ENCODE measurements around the gene UGT1A7.

UGT1A7 gene

DNA sequence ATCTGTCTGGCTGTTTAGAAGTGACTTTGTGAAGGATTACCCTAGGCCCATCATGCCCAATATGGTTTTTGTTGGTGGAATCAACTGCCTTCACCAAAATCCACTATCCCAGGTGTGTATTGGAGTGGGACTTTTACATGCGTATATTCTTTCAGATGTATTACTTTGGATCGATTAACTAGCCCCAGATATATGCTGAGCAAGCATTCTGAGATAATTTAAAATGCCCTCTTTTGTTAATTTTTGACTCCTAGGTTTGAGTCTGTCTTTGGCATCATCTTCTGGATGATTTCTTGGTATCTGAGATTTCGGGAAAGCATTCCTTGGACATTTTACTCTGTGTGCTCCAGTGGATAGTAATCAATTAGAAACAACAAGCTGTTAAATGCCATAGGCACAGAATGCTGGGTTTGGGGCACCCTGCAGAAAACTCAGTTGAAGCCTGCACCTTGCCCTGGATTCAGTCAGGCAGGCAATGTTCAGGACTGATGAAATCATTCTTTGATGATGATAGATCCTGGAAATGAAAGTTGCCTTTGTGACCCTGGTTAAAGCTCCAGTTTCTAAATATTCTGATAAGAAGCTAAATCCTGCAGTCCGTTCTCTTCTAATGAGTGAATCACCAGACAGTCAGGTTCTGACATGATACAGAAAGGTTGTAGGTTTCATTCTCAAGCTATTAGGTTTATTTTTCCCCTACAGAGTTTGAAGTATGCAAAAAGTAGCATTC lies 79.5 kb downstream of the UGT1A7 start:
- H3K27ac ChIP-seq (ENCODE audit: low read length): no peak overlapping the region
- H3K9me3 ChIP-seq (ENCODE audit: control insufficient read depth, insufficient read depth, low read length): no peaks in the 10 kb centered on the region
- no peaks in the 10 kb centered on the region for H3K36me3 ChIP-seq (ENCODE audit: control insufficient read depth, insufficient read depth, low read length)
- no peaks in the 10 kb centered on the region for H3K27me3 ChIP-seq (ENCODE audit: control insufficient read depth, insufficient read depth, low read length)
- no peak overlapping the region for H3K4me3 ChIP-seq (ENCODE audit: low read length)
- H3K4me1 ChIP-seq (ENCODE audit: control insufficient read depth, insufficient read depth, low read length): no peaks in the 10 kb centered on the region
- no CpG with 5 or more reads among the region's 4 CpGs for WGBS (ENCODE audit: insufficient coverage, insufficient read length)
- no peak for DNase-seq (ENCODE audit: low read depth, low spot score)

DNA sequence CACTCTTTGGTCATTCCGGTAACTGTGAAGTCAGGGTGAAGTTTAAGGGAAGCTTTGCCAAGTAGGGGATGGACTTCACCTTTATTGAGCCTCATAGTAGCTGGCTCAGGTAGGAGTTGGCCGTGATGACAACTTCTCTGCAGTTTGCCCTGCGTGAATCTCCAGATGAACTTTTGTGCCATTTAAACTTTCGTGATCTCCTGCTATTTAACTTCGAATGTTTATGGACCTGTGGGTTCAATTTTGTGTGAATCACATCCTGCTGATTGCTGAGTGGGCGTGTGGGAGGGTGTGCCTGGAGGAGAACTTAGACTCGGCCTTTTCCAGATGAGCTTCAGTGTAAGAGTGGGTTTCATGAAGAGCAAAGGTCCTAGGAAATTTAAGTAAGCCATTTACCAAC lies 82.6 kb downstream of the UGT1A7 start:
- Histone ChIP-seq H3K4me1 (ENCODE audit: control insufficient read depth, insufficient read depth, low read length) (no peaks in the 10 kb centered on the region), H3K27me3 (ENCODE audit: control insufficient read depth, insufficient read depth, low read length) (no peaks in the 10 kb centered on the region), H3K27ac (ENCODE audit: low read length) (no peak overlapping the region), H3K9me3 (ENCODE audit: control insufficient read depth, insufficient read depth, low read length) (no peaks in the 10 kb centered on the region), H3K4me3 (ENCODE audit: low read length) (no peak overlapping the region), H3K36me3 (ENCODE audit: control insufficient read depth, insufficient read depth, low read length) (no peaks in the 10 kb centered on the region)
- no CpG with 5 or more reads among the region's 7 CpGs for WGBS (ENCODE audit: insufficient coverage, insufficient read length)
- DNase-seq (ENCODE audit: low read depth, low spot score): no peak

DNA sequence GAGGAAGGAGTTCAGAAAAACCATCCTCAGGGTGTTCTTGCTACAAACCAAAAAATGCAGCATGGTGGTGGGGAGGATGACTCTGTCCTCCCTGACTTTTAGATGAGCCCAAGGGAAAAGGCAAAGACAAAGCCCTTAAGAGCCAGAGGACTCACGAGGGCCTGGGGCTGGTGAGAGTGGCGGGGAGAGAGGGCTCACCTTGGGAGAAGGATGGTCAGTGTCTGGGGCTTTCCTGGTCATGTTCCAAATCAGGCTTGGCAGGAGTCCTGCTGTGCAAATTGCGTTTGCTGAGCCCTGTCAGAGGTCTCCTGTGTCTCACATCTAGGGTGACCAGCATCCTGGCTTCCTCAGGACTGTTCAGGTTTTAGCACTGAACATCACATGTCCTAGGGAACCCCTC lies 83.1 kb downstream of the UGT1A7 start:
- no peak overlapping the region for H3K27ac ChIP-seq (ENCODE audit: low read length)
- H3K9me3 ChIP-seq (ENCODE audit: control insufficient read depth, insufficient read depth, low read length): no peaks in the 10 kb centered on the region
- no peaks in the 10 kb centered on the region for H3K27me3 ChIP-seq (ENCODE audit: control insufficient read depth, insufficient read depth, low read length)
- DNase-seq (ENCODE audit: low read depth, low spot score): no peak
- H3K36me3 ChIP-seq (ENCODE audit: control insufficient read depth, insufficient read depth, low read length): no peaks in the 10 kb centered on the region
- H3K4me3 ChIP-seq (ENCODE audit: low read length): no peak overlapping the region
- H3K4me1 ChIP-seq (ENCODE audit: control insufficient read depth, insufficient read depth, low read length): no peaks in the 10 kb centered on the region
- no CpG with 5 or more reads among the region's 3 CpGs for WGBS (ENCODE audit: insufficient coverage, insufficient read length)

DNA sequence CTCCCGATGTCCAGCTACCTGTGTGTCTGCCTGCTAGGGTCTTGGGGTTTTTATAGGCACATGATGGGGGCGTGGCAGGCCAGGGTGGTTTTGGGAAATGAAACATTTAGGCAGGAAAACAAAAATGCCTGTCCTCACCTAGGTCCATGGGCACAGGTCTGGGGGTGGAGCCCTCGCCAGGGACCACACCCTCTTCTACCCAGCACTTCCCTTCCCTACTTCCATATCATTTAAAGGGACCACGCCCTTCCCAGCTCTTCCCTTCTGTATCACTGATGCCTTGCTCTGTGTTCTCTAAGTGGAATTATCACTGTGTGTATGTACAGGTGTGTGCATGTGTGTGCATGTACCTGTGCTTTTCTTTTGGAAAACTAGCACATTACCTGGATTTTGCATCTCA lies 84.7 kb downstream of the UGT1A7 start:
- no peaks in the 10 kb centered on the region for H3K9me3 ChIP-seq (ENCODE audit: control insufficient read depth, insufficient read depth, low read length)
- no CpG with 5 or more reads among the region's 4 CpGs for WGBS (ENCODE audit: insufficient coverage, insufficient read length)
- no peak for DNase-seq (ENCODE audit: low read depth, low spot score)
- H3K27me3 ChIP-seq (ENCODE audit: control insufficient read depth, insufficient read depth, low read length): no peaks in the 10 kb centered on the region
- no peaks in the 10 kb centered on the region for H3K36me3 ChIP-seq (ENCODE audit: control insufficient read depth, insufficient read depth, low read length)
- no peak overlapping the region for H3K4me3 ChIP-seq (ENCODE audit: low read length)
- H3K27ac ChIP-seq (ENCODE audit: low read length): no peak overlapping the region
- no peaks in the 10 kb centered on the region for H3K4me1 ChIP-seq (ENCODE audit: control insufficient read depth, insufficient read depth, low read length)

DNA sequence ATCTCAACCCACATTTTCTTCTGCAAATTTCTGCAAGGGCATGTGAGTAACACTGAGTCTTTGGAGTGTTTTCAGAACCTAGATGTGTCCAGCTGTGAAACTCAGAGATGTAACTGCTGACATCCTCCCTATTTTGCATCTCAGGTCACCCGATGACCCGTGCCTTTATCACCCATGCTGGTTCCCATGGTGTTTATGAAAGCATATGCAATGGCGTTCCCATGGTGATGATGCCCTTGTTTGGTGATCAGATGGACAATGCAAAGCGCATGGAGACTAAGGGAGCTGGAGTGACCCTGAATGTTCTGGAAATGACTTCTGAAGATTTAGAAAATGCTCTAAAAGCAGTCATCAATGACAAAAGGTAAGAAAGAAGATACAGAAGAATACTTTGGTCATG lies 86.4 kb downstream of the UGT1A7 start:
- no peaks in the 10 kb centered on the region for H3K9me3 ChIP-seq (ENCODE audit: control insufficient read depth, insufficient read depth, low read length)
- no peak overlapping the region for H3K27ac ChIP-seq (ENCODE audit: low read length)
- WGBS (ENCODE audit: insufficient coverage, insufficient read length): no CpG with 5 or more reads among the region's 4 CpGs
- no peaks in the 10 kb centered on the region for H3K27me3 ChIP-seq (ENCODE audit: control insufficient read depth, insufficient read depth, low read length)
- DNase-seq (ENCODE audit: low read depth, low spot score): peak; percentile 11
- H3K4me3 ChIP-seq (ENCODE audit: low read length): no peak overlapping the region
- H3K36me3 ChIP-seq (ENCODE audit: control insufficient read depth, insufficient read depth, low read length): no peaks in the 10 kb centered on the region
- H3K4me1 ChIP-seq (ENCODE audit: control insufficient read depth, insufficient read depth, low read length): no peaks in the 10 kb centered on the region

DNA sequence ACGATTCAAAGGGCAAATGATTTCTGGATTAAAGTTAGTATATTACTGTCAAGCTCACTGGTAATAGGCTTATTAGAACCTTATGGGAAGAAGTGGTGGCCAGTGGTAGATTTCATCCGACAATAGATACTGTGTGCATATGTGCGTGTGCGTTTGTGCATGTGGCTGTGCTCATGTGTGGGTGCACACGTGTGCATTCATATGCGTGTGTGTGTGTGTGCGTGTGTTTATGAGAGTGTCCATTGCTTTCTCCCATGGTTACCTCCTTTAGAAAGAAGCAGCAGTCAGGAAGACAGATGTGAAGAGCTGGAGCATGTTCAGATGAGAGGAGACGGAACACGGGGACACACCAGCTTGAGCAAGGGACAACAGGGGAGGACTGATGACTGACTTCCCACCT lies 87.6 kb downstream of the UGT1A7 start:
- no peak for DNase-seq (ENCODE audit: low read depth, low spot score)
- Histone ChIP-seq H3K4me1 (ENCODE audit: control insufficient read depth, insufficient read depth, low read length) (no peaks in the 10 kb centered on the region), H3K27ac (ENCODE audit: low read length) (no peak overlapping the region), H3K27me3 (ENCODE audit: control insufficient read depth, insufficient read depth, low read length) (no peaks in the 10 kb centered on the region), H3K36me3 (ENCODE audit: control insufficient read depth, insufficient read depth, low read length) (no peaks in the 10 kb centered on the region), H3K4me3 (ENCODE audit: low read length) (no peak overlapping the region), H3K9me3 (ENCODE audit: control insufficient read depth, insufficient read depth, low read length) (no peaks in the 10 kb centered on the region)
- no CpG with 5 or more reads among the region's 9 CpGs for WGBS (ENCODE audit: insufficient coverage, insufficient read length)

DNA sequence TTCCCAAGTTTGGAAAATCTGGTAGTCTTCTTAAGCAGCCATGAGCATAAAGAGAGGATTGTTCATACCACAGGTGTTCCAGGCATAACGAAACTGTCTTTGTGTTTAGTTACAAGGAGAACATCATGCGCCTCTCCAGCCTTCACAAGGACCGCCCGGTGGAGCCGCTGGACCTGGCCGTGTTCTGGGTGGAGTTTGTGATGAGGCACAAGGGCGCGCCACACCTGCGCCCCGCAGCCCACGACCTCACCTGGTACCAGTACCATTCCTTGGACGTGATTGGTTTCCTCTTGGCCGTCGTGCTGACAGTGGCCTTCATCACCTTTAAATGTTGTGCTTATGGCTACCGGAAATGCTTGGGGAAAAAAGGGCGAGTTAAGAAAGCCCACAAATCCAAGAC lies 90.5 kb downstream of the UGT1A7 start:
- no peaks in the 10 kb centered on the region for H3K4me1 ChIP-seq (ENCODE audit: control insufficient read depth, insufficient read depth, low read length)
- no CpG with 5 or more reads among the region's 16 CpGs for WGBS (ENCODE audit: insufficient coverage, insufficient read length)
- H3K36me3 ChIP-seq (ENCODE audit: control insufficient read depth, insufficient read depth, low read length): no peaks in the 10 kb centered on the region
- no peaks in the 10 kb centered on the region for H3K27me3 ChIP-seq (ENCODE audit: control insufficient read depth, insufficient read depth, low read length)
- no peak for DNase-seq (ENCODE audit: low read depth, low spot score)
- H3K9me3 ChIP-seq (ENCODE audit: control insufficient read depth, insufficient read depth, low read length): no peaks in the 10 kb centered on the region
- no peak overlapping the region for H3K4me3 ChIP-seq (ENCODE audit: low read length)
- no peak overlapping the region for H3K27ac ChIP-seq (ENCODE audit: low read length)

DNA sequence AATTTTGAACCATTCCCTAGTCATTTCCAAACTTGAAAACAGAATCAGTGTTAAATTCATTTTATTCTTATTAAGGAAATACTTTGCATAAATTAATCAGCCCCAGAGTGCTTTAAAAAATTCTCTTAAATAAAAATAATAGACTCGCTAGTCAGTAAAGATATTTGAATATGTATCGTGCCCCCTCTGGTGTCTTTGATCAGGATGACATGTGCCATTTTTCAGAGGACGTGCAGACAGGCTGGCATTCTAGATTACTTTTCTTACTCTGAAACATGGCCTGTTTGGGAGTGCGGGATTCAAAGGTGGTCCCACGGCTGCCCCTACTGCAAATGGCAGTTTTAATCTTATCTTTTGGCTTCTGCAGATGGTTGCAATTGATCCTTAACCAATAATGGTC lies 90.9 kb downstream of the UGT1A7 start:
- no peak for DNase-seq (ENCODE audit: low read depth, low spot score)
- Histone ChIP-seq H3K4me3 (ENCODE audit: low read length) (no peak overlapping the region), H3K4me1 (ENCODE audit: control insufficient read depth, insufficient read depth, low read length) (no peaks in the 10 kb centered on the region), H3K36me3 (ENCODE audit: control insufficient read depth, insufficient read depth, low read length) (no peaks in the 10 kb centered on the region), H3K9me3 (ENCODE audit: control insufficient read depth, insufficient read depth, low read length) (no peaks in the 10 kb centered on the region), H3K27ac (ENCODE audit: low read length) (no peak overlapping the region), H3K27me3 (ENCODE audit: control insufficient read depth, insufficient read depth, low read length) (no peaks in the 10 kb centered on the region)
- no CpG with 5 or more reads among the region's 5 CpGs for WGBS (ENCODE audit: insufficient coverage, insufficient read length)

DNA sequence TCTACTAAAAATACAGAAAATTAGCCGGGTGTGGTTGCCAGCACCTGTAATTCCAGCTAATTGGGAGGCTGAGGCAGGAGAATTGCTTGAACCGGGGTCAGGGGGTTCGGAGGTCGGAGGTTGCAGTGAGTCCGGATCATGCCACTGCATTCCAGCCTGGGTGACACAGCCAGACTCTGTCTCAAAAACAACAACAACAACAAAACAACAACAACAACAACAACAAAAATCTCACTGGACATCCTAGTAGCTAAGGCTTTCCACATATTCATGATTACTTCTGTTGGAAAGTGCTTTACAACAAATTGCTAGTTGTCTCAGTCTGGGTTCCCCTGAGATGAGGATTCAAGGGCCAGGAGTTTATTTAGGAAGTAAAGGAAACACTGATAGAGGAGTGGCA lies 92.2 kb downstream of the UGT1A7 start:
- no peaks in the 10 kb centered on the region for H3K27me3 ChIP-seq (ENCODE audit: control insufficient read depth, insufficient read depth, low read length)
- H3K36me3 ChIP-seq (ENCODE audit: control insufficient read depth, insufficient read depth, low read length): no peaks in the 10 kb centered on the region
- no peaks in the 10 kb centered on the region for H3K9me3 ChIP-seq (ENCODE audit: control insufficient read depth, insufficient read depth, low read length)
- H3K4me3 ChIP-seq (ENCODE audit: low read length): no peak overlapping the region
- H3K4me1 ChIP-seq (ENCODE audit: control insufficient read depth, insufficient read depth, low read length): no peaks in the 10 kb centered on the region
- no CpG with 5 or more reads among the region's 5 CpGs for WGBS (ENCODE audit: insufficient coverage, insufficient read length)
- no peak overlapping the region for H3K27ac ChIP-seq (ENCODE audit: low read length)
- DNase-seq (ENCODE audit: low read depth, low spot score): no peak

DNA sequence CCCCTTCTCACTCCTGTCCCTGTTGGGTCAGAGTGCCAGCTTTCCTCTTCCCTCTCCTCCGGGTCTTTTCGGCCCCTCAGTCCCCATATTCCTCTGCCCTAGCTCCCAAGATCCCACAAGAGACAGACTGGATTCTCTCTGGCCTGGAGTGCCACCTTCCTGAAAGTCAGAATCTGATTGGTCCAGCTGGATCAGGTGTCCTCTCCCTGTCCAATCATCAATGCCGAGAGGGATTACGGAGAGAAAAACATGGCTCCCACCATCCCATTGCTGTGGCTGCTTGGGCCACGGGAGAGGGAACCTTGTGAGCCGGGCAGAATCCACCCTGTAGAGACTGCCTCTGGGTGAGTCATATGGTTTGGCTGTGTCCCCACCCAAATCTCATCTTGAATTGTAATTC lies 93.7 kb downstream of the UGT1A7 start:
- Histone ChIP-seq H3K9me3 (ENCODE audit: control insufficient read depth, insufficient read depth, low read length) (no peaks in the 10 kb centered on the region), H3K27ac (ENCODE audit: low read length) (no peak overlapping the region), H3K4me1 (ENCODE audit: control insufficient read depth, insufficient read depth, low read length) (no peaks in the 10 kb centered on the region), H3K36me3 (ENCODE audit: control insufficient read depth, insufficient read depth, low read length) (no peaks in the 10 kb centered on the region), H3K27me3 (ENCODE audit: control insufficient read depth, insufficient read depth, low read length) (no peaks in the 10 kb centered on the region), H3K4me3 (ENCODE audit: low read length) (no peak overlapping the region)
- no peak for DNase-seq (ENCODE audit: low read depth, low spot score)
- no CpG with 5 or more reads among the region's 6 CpGs for WGBS (ENCODE audit: insufficient coverage, insufficient read length)

DNA sequence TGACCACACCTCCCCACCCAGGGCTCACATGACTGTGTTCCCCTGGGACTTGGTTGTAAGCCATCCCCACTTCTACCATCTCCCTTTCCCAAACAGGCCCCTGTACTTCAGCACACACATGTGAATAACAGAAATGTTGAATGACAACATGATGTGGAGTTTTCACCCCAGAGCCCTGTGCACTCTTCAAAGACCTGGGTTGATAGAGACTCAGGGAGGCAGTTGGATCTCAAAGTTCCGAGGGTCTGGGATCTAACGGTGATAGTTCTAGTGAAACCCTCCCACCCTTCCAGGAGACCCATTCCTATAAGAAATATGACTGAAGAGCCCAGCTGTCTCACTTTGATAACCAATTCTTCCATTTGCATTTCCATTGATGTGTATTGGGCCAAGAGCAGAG lies 96.3 kb downstream of the UGT1A7 start, which contains the start of gene MROH2A:
Gene MROH2A (plus strand): TSS at position 301 of the 400 bp plus-strand sequence. CDS start 1,029 bp downstream, outside the sequence.
- H3K9me3 ChIP-seq (ENCODE audit: control insufficient read depth, insufficient read depth, low read length): no peaks in the 10 kb centered on the region
- no peaks in the 10 kb centered on the region for H3K4me1 ChIP-seq (ENCODE audit: control insufficient read depth, insufficient read depth, low read length)
- no peaks in the 10 kb centered on the region for H3K36me3 ChIP-seq (ENCODE audit: control insufficient read depth, insufficient read depth, low read length)
- H3K27me3 ChIP-seq (ENCODE audit: control insufficient read depth, insufficient read depth, low read length): no peaks in the 10 kb centered on the region
- H3K27ac ChIP-seq (ENCODE audit: low read length): no peak within 1 kb of the TSS
- no peak for DNase-seq (ENCODE audit: low read depth, low spot score)
- WGBS (ENCODE audit: insufficient coverage, insufficient read length): no CpG with 5 or more reads among the region's 2 CpGs
- no peak within 1 kb of the TSS for H3K4me3 ChIP-seq (ENCODE audit: low read length)
